Upper lobe of left lung (tissue), 6 donors: Measurements from ENCODE around the gene SLC8B1. TPM values are rescaled to one million over a fixed set of nuclear protein-coding genes. Genes with fewer than 3 reads are reported as not detected.
A peak's percentile ranks its signal among the peaks of the same experiment; 100 is the strongest.

Experiments used
- ATAC-seq, 2 donors: fragments of 200-7000 bp; cut with Tn5 transposase; one replicate each; pipeline ENCODE4 v1.9.1; 2022; ENCODE audit warnings: mild to moderate bottlenecking in 2 of 2, moderate library complexity in 2 of 2; ENCODE audit not compliant: low FRiP score in 2 of 2
- DNase-seq, 2 donors: peaks; one replicate each; pipeline ENCODE4 v3.0.0-alpha.2; 2019 to 2020
- H3K27ac ChIP-seq, 4 donors: fragments of 200-600 bp; sonication (generic); one replicate each; pipeline ENCODE4 v1.5.1; 2016 to 2019
- H3K27me3 ChIP-seq, 4 donors: fragments of 200-600 bp; sonication (generic); one replicate each; pipeline ENCODE4 v1.5.1; 2017 to 2019
- H3K36me3 ChIP-seq, 4 donors: fragments of 200-600 bp; sonication (generic); one replicate each; pipeline ENCODE4 v1.5.1; 2016 to 2019
- H3K4me1 ChIP-seq, 4 donors: fragments of 200-600 bp; sonication (generic); one replicate each; pipeline ENCODE4 v1.5.1; 2018 to 2019
- H3K4me3 ChIP-seq, 4 donors: fragments of 200-600 bp; sonication (generic); one replicate each; pipeline ENCODE4 v1.5.1; 2017 to 2019; ENCODE audit warnings: mild to moderate bottlenecking in 2 of 4, moderate library complexity in 1 of 4
- H3K9me3 ChIP-seq, 4 donors: fragments of 200-600 bp; sonication (generic); one replicate each; pipeline ENCODE4 v1.5.1; 2018 to 2019
- EP300 ChIP-seq, 4 donors: sonication (generic); formaldehyde crosslinking; IDR thresholded peaks; one replicate each; pipeline ENCODE4 v1.5.1; 2017; ENCODE audit warnings: antibody characterized with exemption in 4 of 4, control low read depth in 2 of 4
- POLR2A ChIP-seq, 4 donors: fragments of 450-650 bp; IDR thresholded peaks; one replicate each; pipeline ENCODE4 v1.5.1; 2016 to 2017; ENCODE audit warnings: antibody characterized with exemption in 4 of 4, mild to moderate bottlenecking in 2 of 4
- POLR2AphosphoS5 ChIP-seq, 2 donors: sonication (generic); formaldehyde crosslinking; IDR thresholded peaks; one replicate each; pipeline ENCODE4 v1.5.1; 2017; ENCODE audit warnings: antibody characterized with exemption in 2 of 2
- WGBS, 2 donors: methylation state at CpG; one replicate each; pipeline ENCODE4 v1.1.5; 2017 to 2018; 5-methylcytosine and 5-hydroxymethylcytosine counted together
- total RNA-seq, 6 donors: library from RNA; depleted of rRNA in 4 of 6; stranded (reverse); fragments of >200 nt in 4 of 6; gene quantifications; one replicate each; pipeline versions ENCODE4 v1.1.0 to v1.2.1, GENCODE V29; 2016 to 2021
- TF ChIP-seq, protein P1 (sequence below), 6 experiments: fragments of 450-650 bp in 4 of 6; fragments of 200-600 bp in 2 of 6; sonication (generic) in 2 of 6; IDR thresholded peaks; one replicate each; pipeline ENCODE4 v1.5.1; 2016 to 2019; ENCODE audit warnings: antibody characterized with exemption in 6 of 6
- donor health status: DM: no; HTN: no; CAD: no; lungs with moderate emphysema.
- donor health status: DM: no; HTN: yes; CAD: no; lungs with severe emphysema.

The SLC8B1 gene
- total RNA-seq, 6 donors from 2014 or later = 35.9 to 189 (median 44.5) TPM

DNA sequence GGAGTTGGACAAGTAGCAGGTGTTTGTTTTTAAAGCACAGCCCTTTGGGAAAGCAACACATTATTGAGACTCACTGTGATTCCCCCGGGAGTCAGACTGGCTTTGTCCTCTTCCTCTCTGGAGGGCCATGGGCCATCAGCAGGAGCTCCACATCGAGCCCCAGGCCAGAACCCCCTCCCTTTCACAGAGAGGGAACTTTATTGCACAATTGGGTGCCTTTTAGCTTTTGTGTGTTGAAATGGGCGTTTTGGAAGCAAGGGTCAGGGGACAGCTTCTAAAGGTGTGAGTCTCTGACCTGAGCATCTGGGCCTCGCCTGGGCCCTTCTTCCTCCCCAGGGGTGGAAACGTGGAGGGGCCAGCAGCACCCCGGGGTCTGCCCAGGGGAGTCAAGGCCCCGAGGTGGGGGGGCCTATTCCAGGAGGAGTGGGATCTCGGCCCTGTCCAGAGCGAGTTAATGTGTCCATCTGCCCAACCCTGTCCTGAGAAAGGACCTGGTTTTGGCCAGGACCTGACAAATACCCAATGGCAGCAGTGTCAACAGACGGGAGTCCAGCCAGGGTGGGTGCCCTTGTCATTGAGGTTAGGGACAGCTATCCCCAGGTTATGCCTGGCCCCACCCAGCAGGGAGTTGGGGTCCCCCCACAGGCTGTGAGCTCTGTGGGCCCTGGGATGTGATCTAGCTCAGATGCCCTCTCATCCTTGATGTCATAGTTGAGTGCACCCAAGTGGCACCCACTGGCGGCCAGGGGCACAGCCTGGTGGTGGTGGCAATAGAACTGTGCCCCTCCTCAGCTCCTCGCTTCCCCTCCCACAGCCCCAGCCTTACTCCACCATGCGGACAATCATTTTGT lies 37.1 kb downstream of the SLC8B1 start:
- Histone ChIP-seq H3K4me1 (peaks cover 11 to 28% (median 19%) of the 10 kb centered on the region in 4 donors), H3K27me3 (no peaks in the 10 kb centered on the region), H3K9me3 (no peaks in the 10 kb centered on the region), H3K27ac (peak overlapping the region; percentile 60 to 78 (median 72)), H3K36me3 (peaks cover 10 to 86% (median 45%) of the 10 kb centered on the region in 4 donors), H3K4me3 (no peak overlapping the region)
- 75 to 85% methylated on average over 7 to 13 of the region's 13 CpGs for WGBS, 2 donors
- ATAC-seq = no peak
- TF ChIP-seq POLR2A (IDR thresholded peaks at IDR 0.05) = no peak
- TF ChIP-seq POLR2AphosphoS5 (IDR thresholded peaks at IDR 0.05) = no peak
- no peak for TF ChIP-seq EP300 (IDR thresholded peaks at IDR 0.05)
- DNase-seq = no peak

- DNase-seq (no peak), ATAC-seq (no peak)
- Histone ChIP-seq H3K4me1 (peaks cover 11 to 28% (median 19%) of the 10 kb centered on the region in 4 donors), H3K4me3 (no peak overlapping the region), H3K36me3 (peaks cover 14 to 88% (median 48%) of the 10 kb centered on the region in 4 donors), H3K27ac (peak overlapping the region in 3 of 4 donors; percentile 58 to 78 (median 68)), H3K27me3 (no peaks in the 10 kb centered on the region), H3K9me3 (no peaks in the 10 kb centered on the region)
- 89% methylated on average over 8 to 9 of the region's 9 CpGs for WGBS, 2 donors
- TF ChIP-seq POLR2AphosphoS5 (IDR thresholded peaks at IDR 0.05) (no peak), POLR2A (IDR thresholded peaks at IDR 0.05) (no peak), EP300 (IDR thresholded peaks at IDR 0.05) (no peak)
- TF ChIP-seq, protein P1, sequence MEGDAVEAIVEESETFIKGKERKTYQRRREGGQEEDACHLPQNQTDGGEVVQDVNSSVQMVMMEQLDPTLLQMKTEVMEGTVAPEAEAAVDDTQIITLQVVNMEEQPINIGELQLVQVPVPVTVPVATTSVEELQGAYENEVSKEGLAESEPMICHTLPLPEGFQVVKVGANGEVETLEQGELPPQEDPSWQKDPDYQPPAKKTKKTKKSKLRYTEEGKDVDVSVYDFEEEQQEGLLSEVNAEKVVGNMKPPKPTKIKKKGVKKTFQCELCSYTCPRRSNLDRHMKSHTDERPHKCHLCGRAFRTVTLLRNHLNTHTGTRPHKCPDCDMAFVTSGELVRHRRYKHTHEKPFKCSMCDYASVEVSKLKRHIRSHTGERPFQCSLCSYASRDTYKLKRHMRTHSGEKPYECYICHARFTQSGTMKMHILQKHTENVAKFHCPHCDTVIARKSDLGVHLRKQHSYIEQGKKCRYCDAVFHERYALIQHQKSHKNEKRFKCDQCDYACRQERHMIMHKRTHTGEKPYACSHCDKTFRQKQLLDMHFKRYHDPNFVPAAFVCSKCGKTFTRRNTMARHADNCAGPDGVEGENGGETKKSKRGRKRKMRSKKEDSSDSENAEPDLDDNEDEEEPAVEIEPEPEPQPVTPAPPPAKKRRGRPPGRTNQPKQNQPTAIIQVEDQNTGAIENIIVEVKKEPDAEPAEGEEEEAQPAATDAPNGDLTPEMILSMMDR (IDR thresholded peaks at IDR 0.05) = no peak
Observed at GRCh38 chr12:113297214-113297587, 37.7 kb downstream of the SLC8B1 start.

DNA sequence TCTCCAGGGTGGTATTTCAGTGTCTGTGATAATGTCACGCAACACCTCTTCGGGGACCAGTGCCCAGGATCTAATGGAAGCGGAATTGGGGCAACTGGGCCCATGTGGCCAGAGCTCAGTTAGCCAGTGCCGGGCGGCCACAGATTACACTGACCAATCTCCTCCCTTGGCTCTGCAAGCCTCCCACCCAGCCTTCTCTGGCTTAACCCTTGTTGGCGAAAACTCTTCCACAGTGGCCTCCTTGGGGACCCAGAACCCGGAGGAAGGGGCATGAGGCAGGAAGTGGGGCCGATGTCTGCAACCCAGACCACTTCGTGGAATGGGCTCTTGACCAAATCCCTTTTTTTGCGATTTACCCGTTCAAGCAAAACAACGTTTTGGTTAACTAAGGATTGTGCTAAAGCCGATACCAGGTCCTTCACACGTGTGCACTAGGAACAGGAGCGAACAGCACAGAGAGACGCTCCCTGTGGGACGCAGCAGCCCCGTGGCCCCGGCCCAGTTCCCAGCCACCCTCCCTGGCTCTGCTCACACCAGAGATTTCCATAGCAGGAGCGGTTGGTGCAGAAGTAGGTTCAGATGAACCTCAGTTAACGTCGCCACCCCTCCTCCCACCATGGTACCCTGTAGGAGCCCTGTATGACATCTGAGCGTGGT lies 38.2 kb downstream of the SLC8B1 start:
- no peak for ATAC-seq
- no peak for DNase-seq
- Histone ChIP-seq H3K9me3 (no peaks in the 10 kb centered on the region), H3K4me1 (peaks cover 11 to 28% (median 19%) of the 10 kb centered on the region in 4 donors), H3K36me3 (peaks cover 17 to 88% (median 48%) of the 10 kb centered on the region in 4 donors), H3K27ac (peak overlapping the region in 2 of 4 donors; percentile 58 to 68), H3K27me3 (no peaks in the 10 kb centered on the region), H3K4me3 (no peak overlapping the region)
- WGBS, 2 donors = 81 to 90% methylated on average over 21 to 22 of the region's 23 CpGs
- TF ChIP-seq POLR2AphosphoS5 (IDR thresholded peaks at IDR 0.05) (no peak), EP300 (IDR thresholded peaks at IDR 0.05) (no peak), POLR2A (IDR thresholded peaks at IDR 0.05) (no peak)
- TF ChIP-seq, protein P1 (IDR thresholded peaks at IDR 0.05) = no peak

DNA sequence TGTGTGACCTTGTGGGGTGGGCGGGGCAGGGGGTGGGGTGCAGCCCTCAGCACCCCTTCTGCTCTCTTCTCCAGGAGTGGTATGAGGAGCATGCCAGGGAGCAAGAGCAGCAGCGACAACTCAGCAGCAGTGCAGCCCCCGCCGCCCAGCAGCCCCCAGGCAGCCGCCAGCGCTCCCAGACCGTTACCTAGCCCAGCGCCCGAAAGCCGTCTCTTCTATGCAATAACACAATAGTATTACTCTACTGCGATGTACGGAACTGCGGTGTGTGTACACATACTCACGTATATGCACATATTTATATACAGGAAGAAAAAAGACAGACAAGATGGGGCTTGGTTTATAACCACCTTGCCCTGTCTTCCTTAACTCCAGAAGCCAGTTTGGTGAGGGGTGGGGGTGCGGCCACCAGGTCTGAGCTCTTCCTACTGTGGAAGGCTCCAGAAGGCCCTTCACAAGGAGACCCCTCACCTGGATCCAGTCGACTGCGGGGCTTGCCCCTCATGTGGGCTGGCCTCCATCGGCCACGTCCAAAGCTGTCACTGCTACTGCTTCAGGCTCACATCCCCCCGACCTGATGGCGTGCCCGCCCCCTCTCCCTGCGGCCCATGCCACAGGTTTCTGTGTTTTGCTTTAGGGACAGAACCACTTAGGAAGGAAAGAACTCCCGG lies 38.9 kb downstream of the SLC8B1 start:
- 93 to 95% methylated on average over 23 to 24 of the region's 24 CpGs for WGBS, 2 donors
- H3K4me1 ChIP-seq = peaks cover 11 to 28% (median 19%) of the 10 kb centered on the region in 4 donors
- no peak overlapping the region for H3K27ac ChIP-seq
- no peak overlapping the region for H3K4me3 ChIP-seq
- ATAC-seq = no peak
- no peak for TF ChIP-seq POLR2A (IDR thresholded peaks at IDR 0.05)
- no peak for TF ChIP-seq POLR2AphosphoS5 (IDR thresholded peaks at IDR 0.05)
- TF ChIP-seq, protein P1 (IDR thresholded peaks at IDR 0.05) = no peak
- no peak for TF ChIP-seq EP300 (IDR thresholded peaks at IDR 0.05)
- H3K27me3 ChIP-seq = no peaks in the 10 kb centered on the region
- peak in 1 of 2 donors; percentile 67 for DNase-seq
- peaks cover 23 to 90% (median 51%) of the 10 kb centered on the region in 4 donors for H3K36me3 ChIP-seq
- no peaks in the 10 kb centered on the region for H3K9me3 ChIP-seq

DNA sequence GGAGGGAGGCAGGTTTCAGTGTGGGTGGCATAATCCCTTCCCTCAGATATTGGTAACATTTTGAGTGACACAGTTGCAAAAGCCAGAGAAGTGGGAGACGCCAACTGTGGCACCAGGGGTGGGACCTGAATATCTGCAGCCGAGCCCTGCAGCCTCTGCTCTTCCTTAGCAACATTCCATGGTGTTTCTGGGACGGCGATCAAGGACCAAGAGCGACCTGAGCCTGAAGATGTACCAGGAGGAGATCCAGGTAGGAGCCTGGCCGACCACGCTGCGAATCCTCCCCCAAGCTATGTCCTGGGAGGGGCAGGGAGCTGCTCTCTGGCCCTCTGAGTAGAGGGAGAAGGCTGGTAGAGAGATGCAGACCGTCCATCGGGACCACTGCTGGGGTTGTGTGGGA lies 41.8 kb downstream of the SLC8B1 start:
- Histone ChIP-seq H3K27me3 (no peaks in the 10 kb centered on the region), H3K9me3 (no peaks in the 10 kb centered on the region), H3K36me3 (peaks cover 37 to 100% (median 76%) of the 10 kb centered on the region in 4 donors), H3K27ac (no peak overlapping the region), H3K4me3 (no peak overlapping the region), H3K4me1 (peaks cover 0 to 8% (median 3%) of the 10 kb centered on the region in 4 donors)
- TF ChIP-seq POLR2A (IDR thresholded peaks at IDR 0.05) (no peak), POLR2AphosphoS5 (IDR thresholded peaks at IDR 0.05) (no peak), EP300 (IDR thresholded peaks at IDR 0.05) (no peak)
- TF ChIP-seq, protein P1 (IDR thresholded peaks at IDR 0.05) = no peak
- 96 to 100% methylated on average over 1 to 10 of the region's 10 CpGs for WGBS, 2 donors
- no peak for ATAC-seq
- DNase-seq = no peak
